GM06990 (cell line): Measurements from ENCODE around the gene MIA3.

Source experiments
- DNase-seq: peaks from one replicate; pipeline ENCODE4 v3.0.0-alpha.2; 2011; ENCODE audit not compliant: insufficient read length; ENCODE audit errors: extremely low read depth
- H3K27me3 ChIP-seq: replicated peaks from 2 replicates; pipeline ENCODE4 v1.6.0; 2011; ENCODE audit warnings: low read length; ENCODE audit not compliant: control insufficient read depth, insufficient read depth
- H3K36me3 ChIP-seq: 2 replicates; pipeline ENCODE4 v1.5.1; 2011; ENCODE audit warnings: low read length; ENCODE audit not compliant: control insufficient read depth, insufficient read depth
- H3K4me3 ChIP-seq: replicated peaks from 2 replicates; pipeline ENCODE4 v1.5.1; 2011; ENCODE audit warnings: low read depth, mild to moderate bottlenecking, control low read depth, low read length
- TF ChIP-seq, protein P1 (sequence below): IDR thresholded peaks from 2 replicates; pipeline ENCODE4 v1.5.1; 2011; ENCODE audit warnings: low read length, control low read depth, mild to moderate bottlenecking, inconsistent platforms; ENCODE audit not compliant: insufficient read depth, poor library complexity, severe bottlenecking

MIA3 gene

GRCh38 chr1:222583079-222583478 is 34.8 kb upstream of the MIA3 start:
- no peak overlapping the region; the same call in 1 of the 2 replicates for H3K4me3 ChIP-seq
- peak; percentile 6 for DNase-seq
- H3K27me3 ChIP-seq: no peaks in the 10 kb centered on the region
- no peaks in the 10 kb centered on the region; the same call in none of the 2 replicates for H3K36me3 ChIP-seq
- TF ChIP-seq, protein P1, sequence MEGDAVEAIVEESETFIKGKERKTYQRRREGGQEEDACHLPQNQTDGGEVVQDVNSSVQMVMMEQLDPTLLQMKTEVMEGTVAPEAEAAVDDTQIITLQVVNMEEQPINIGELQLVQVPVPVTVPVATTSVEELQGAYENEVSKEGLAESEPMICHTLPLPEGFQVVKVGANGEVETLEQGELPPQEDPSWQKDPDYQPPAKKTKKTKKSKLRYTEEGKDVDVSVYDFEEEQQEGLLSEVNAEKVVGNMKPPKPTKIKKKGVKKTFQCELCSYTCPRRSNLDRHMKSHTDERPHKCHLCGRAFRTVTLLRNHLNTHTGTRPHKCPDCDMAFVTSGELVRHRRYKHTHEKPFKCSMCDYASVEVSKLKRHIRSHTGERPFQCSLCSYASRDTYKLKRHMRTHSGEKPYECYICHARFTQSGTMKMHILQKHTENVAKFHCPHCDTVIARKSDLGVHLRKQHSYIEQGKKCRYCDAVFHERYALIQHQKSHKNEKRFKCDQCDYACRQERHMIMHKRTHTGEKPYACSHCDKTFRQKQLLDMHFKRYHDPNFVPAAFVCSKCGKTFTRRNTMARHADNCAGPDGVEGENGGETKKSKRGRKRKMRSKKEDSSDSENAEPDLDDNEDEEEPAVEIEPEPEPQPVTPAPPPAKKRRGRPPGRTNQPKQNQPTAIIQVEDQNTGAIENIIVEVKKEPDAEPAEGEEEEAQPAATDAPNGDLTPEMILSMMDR: no peak

DNA sequence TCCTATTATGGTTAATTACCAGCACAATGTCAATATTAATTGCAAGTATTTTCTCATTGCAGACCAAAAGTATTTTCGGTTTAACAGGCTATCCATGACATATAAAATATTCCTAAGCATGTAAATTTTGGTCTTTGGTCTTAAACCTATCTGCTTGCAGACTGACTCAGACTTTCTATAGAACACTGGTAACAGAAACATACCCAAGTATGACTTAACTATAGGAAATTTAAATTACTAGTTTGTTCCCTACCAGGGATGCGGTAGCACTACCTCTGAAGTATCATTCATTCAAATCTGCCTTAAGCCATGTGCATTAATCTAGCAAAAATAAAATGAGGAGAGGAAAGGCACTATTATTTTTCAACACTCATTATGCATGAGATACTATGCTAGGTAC is 31.1 kb upstream of the MIA3 start:
- H3K36me3 ChIP-seq: no peaks in the 10 kb centered on the region; the same call in 1 of the 2 replicates
- TF ChIP-seq, protein P1: no peak

GRCh38 chr1:222588135-222588534 is 29.8 kb upstream of the MIA3 start:
- no peaks in the 10 kb centered on the region; the same call in 1 of the 2 replicates for H3K36me3 ChIP-seq
- TF ChIP-seq, protein P1: no peak
- H3K27me3 ChIP-seq: no peaks in the 10 kb centered on the region
- no peak overlapping the region for H3K4me3 ChIP-seq
- DNase-seq: no peak

More for the DNA sequence above, 31.1 kb upstream of the MIA3 start:
- Histone ChIP-seq H3K27me3 (no peaks in the 10 kb centered on the region), H3K4me3 (no peak overlapping the region)
- DNase-seq: no peak

DNA sequence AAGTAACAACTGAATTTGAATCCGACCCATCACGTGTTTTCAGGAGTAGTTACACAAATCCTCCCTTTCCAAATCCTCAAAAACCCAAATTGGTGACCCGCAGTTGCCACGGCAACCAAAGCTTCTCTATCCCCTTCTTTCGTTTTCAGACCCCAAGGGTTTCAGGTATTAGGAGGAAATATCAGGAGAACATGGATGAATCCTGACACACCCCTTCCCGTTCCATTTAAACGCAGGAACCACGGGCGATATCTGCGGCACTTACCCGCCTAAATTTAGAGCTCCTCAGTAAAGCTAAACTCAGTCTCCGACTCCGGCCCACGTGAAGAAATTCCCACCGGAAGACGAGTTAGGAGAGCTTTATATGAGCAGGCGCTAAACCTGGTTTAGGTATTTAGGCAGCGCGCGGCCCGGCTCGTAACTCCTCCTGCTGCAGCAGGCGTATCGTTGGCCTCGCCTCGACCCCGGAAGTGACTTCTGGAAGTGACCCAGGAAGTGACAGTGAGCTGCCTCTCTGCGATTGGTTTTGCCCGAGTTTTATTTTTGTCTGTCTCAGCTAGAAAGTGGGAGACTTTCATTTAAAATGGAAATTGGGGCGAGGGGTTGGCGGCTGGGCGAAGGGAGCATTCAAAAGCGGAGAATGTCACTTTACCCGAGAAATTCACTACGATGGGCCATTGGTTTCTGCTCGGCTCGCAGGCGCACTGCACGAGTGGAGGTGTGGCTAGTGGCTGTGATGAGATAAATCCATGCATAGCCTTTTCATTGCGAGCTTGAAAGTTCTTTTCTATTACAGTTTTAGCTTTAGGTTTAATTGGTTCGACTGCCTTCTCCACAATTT is 28.2 kb upstream of the MIA3 start, which contains the start of gene TAF1A:
Gene TAF1A, minus strand, starts transcription at position 472 of the 841 bp plus-strand sequence.
- no peaks in the 10 kb centered on the region; the same call in 1 of the 2 replicates for H3K36me3 ChIP-seq
- TF ChIP-seq, protein P1: no peak
- peak within 1 kb of the TSS; percentile 86 for H3K4me3 ChIP-seq
- H3K27me3 ChIP-seq: no peaks in the 10 kb centered on the region
- DNase-seq: peak; percentile 70

DNA sequence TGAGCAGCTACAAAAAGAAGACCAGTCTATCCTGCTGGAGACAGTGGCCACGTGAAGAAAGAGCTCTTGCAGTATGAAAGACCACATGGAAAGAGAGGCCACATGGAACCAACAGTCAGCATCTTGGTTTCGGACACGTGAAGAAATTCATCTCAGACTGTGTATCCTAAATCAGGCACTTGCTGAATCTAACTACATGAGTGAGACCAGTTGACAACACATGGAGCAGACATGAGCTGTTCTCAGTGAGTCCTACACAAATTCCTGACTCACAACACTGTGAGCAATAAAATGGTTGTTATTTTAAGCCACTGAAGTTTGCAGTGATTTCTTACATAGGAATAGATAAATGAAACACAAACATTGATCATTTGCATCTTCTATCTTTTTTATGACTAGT is 25.7 kb upstream of the MIA3 start:
- no peaks in the 10 kb centered on the region; the same call in 1 of the 2 replicates for H3K36me3 ChIP-seq
- DNase-seq: no peak
- TF ChIP-seq, protein P1: no peak
- no peak overlapping the region for H3K4me3 ChIP-seq
- no peaks in the 10 kb centered on the region for H3K27me3 ChIP-seq
